HEK293 (cell line): ENCODE measurements around the gene SRPX.
A peak's percentile ranks its signal among the peaks of the same experiment; 100 is the strongest.

Experiments
- CTCF ChIA-PET: fragments of 350-600 bp; formaldehyde crosslinking; extraction: SDS; loops from one replicate; lab custom pipeline; 2021; ENCODE audit warnings: antibody characterized with exemption; lab: Yijun Ruan, JAX
- POLR2A ChIA-PET: fragments of 300-600 bp; formaldehyde crosslinking; extraction: SDS; loops from one replicate; lab custom pipeline; 2020; ENCODE audit warnings: antibody characterized with exemption, inconsistent platforms; lab: Yijun Ruan, JAX
- H3K27ac ChIP-seq: fragments of 200-500 bp; sonication (Bioruptor generic); 2 replicates; pipeline ENCODE4 v1.5.1; 2014; ENCODE audit warnings: low read depth, low read length, control low read depth, inconsistent platforms; ENCODE audit errors: extremely low read depth
- H3K36me3 ChIP-seq, 2 experiments: fragments of 200-500 bp in 1 of 2; sonication (Bioruptor generic) in 1 of 2; 1 replicate in 1 of 2; 2 replicates in 1 of 2; pipeline ENCODE4 v1.5.1; 2014 to 2017; ENCODE audit warnings: inconsistent platforms in 2 of 2, low read length in 2 of 2; ENCODE audit not compliant: control insufficient read depth in 2 of 2, insufficient read depth in 1 of 2
- H3K4me1 ChIP-seq: fragments of 200-500 bp; sonication (Bioruptor generic); 2 replicates; pipeline ENCODE4 v1.5.1; 2014; ENCODE audit warnings: mild to moderate bottlenecking, low read length, inconsistent platforms; ENCODE audit not compliant: control insufficient read depth, insufficient read depth
- H3K4me3 ChIP-seq: 2 replicates; pipeline ENCODE4 v1.5.1; 2011; ENCODE audit warnings: low read depth, mild to moderate bottlenecking, control low read depth, low read length, moderate library complexity
- H3K9me3 ChIP-seq: fragments of 200-500 bp; sonication (Bioruptor generic); 2 replicates; pipeline ENCODE4 v1.5.1; 2014; ENCODE audit warnings: low read depth, low read length, inconsistent platforms; ENCODE audit not compliant: control insufficient read depth, insufficient read depth
- EGR2 ChIP-seq: fragments of 450-650 bp; formaldehyde crosslinking; IDR thresholded peaks from 2 replicates; pipeline ENCODE4 v1.5.1; 2016; ENCODE audit warnings: low read depth, missing biosample characterization, missing genetic modification characterization
- GFI1B ChIP-seq: fragments of 450-650 bp; formaldehyde crosslinking; IDR thresholded peaks from 2 replicates; pipeline ENCODE4 v1.5.1; 2016; ENCODE audit warnings: missing biosample characterization, missing genetic modification characterization
- GLIS2 ChIP-seq: fragments of 450-650 bp; formaldehyde crosslinking; IDR thresholded peaks from 2 replicates; pipeline ENCODE4 v1.5.1; 2016; ENCODE audit warnings: missing biosample characterization, missing genetic modification characterization
- HOXC10 ChIP-seq: sonication (generic); formaldehyde crosslinking; IDR thresholded peaks from 2 replicates; pipeline ENCODE4 v1.8.1; 2023; ENCODE audit warnings: mild to moderate bottlenecking, missing genetic modification reagents
- KLF17 ChIP-seq: fragments of 450-650 bp; formaldehyde crosslinking; IDR thresholded peaks from 2 replicates; pipeline ENCODE4 v1.5.1; 2016; ENCODE audit warnings: missing biosample characterization, missing genetic modification characterization
- SP2 ChIP-seq: fragments of 450-650 bp; formaldehyde crosslinking; IDR thresholded peaks from 2 replicates; pipeline ENCODE4 v1.5.1; 2016; ENCODE audit warnings: missing biosample characterization, missing genetic modification characterization
- TSHZ1 ChIP-seq: fragments of 450-650 bp; formaldehyde crosslinking; IDR thresholded peaks from 2 replicates; pipeline ENCODE4 v1.5.1; 2016; ENCODE audit warnings: missing biosample characterization, missing genetic modification characterization, borderline replicate concordance
- ZBTB1 ChIP-seq: fragments of 450-650 bp; formaldehyde crosslinking; IDR thresholded peaks from 2 replicates; pipeline ENCODE4 v1.5.1; 2016; ENCODE audit warnings: missing biosample characterization, missing genetic modification characterization
- ZBTB49 ChIP-seq: fragments of 450-650 bp; formaldehyde crosslinking; IDR thresholded peaks from 2 replicates; pipeline ENCODE4 v1.5.1; 2016; ENCODE audit warnings: missing biosample characterization, missing genetic modification characterization, low read depth
- ZNF10 ChIP-seq: fragments of 450-650 bp; formaldehyde crosslinking; IDR thresholded peaks from 2 replicates; pipeline ENCODE4 v1.5.1; 2017; ENCODE audit warnings: missing biosample characterization, missing genetic modification characterization
- ZNF19 ChIP-seq: fragments of 450-650 bp; formaldehyde crosslinking; IDR thresholded peaks from 2 replicates; pipeline ENCODE4; 2016; ENCODE audit warnings: missing biosample characterization, missing genetic modification characterization, low read depth
- ZNF214 ChIP-seq: fragments of 450-650 bp; formaldehyde crosslinking; IDR thresholded peaks from 2 replicates; pipeline ENCODE4 v1.5.1; 2017; ENCODE audit warnings: missing biosample characterization, mild to moderate bottlenecking, missing genetic modification characterization, borderline replicate concordance
- ZNF324 ChIP-seq: fragments of 450-650 bp; formaldehyde crosslinking; IDR thresholded peaks from 2 replicates; pipeline ENCODE4 v1.5.1; 2016; ENCODE audit warnings: missing biosample characterization, missing genetic modification characterization
- ZNF354C ChIP-seq: fragments of 450-650 bp; formaldehyde crosslinking; IDR thresholded peaks from 2 replicates; pipeline ENCODE4 v1.5.1; 2016; ENCODE audit warnings: missing biosample characterization, missing genetic modification characterization, low read depth, borderline replicate concordance
- ZNF391 ChIP-seq: fragments of 450-650 bp; formaldehyde crosslinking; IDR thresholded peaks from 2 replicates; pipeline ENCODE4 v1.5.1; 2016; ENCODE audit warnings: low read depth, missing biosample characterization, missing genetic modification characterization, borderline replicate concordance
- ZNF416 ChIP-seq: fragments of 450-650 bp; formaldehyde crosslinking; IDR thresholded peaks from 2 replicates; pipeline ENCODE4 v1.5.1; 2016; ENCODE audit warnings: missing biosample characterization, missing genetic modification characterization
- ZNF654 ChIP-seq: fragments of 450-650 bp; formaldehyde crosslinking; IDR thresholded peaks from 2 replicates; pipeline ENCODE4 v1.5.1; 2016; ENCODE audit warnings: low read depth, missing biosample characterization, missing genetic modification characterization
- ZNF792 ChIP-seq: fragments of 450-650 bp; formaldehyde crosslinking; IDR thresholded peaks from 2 replicates; pipeline ENCODE4 v1.5.1; 2016; ENCODE audit warnings: missing biosample characterization, missing genetic modification characterization
- TF ChIP-seq, protein P1 (sequence below): fragments of 450-650 bp; formaldehyde crosslinking; IDR thresholded peaks from 2 replicates; pipeline ENCODE4 v1.5.1; 2016; ENCODE audit warnings: missing biosample characterization, missing genetic modification characterization
- TF ChIP-seq, protein P2 (sequence below): fragments of 450-650 bp; formaldehyde crosslinking; IDR thresholded peaks from 2 replicates; pipeline ENCODE4 v1.5.1; 2016; ENCODE audit warnings: missing biosample characterization, missing genetic modification characterization

Gene SRPX

DNA sequence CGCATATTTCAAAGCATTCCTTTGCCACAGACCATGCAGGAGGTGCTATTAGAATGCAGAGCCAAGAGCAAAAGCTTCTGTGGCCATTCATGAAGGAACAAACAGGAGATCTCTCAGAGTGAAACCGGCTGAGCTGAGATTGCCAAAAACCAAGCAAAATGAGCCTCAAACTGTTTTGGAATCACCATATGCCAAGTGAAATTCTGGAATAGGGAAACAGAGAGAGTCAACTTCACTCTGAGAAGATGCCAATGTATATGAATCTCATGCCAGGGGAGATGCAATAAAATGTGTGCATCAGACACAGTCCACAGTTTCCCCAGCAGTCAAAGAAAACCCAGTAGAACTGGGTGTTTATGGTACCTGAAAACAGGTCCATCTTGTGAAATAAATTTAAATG lies 42.3 kb downstream of the SRPX start (continued):
- no peak for TF ChIP-seq KLF17
- no peak for TF ChIP-seq SP2 (tag by site-specific recombination)
- no peak for TF ChIP-seq ZNF214 (tag by site-specific recombination)
- TF ChIP-seq ZNF792 (tag by site-specific recombination), result no peak
- TF ChIP-seq, protein P1, sequence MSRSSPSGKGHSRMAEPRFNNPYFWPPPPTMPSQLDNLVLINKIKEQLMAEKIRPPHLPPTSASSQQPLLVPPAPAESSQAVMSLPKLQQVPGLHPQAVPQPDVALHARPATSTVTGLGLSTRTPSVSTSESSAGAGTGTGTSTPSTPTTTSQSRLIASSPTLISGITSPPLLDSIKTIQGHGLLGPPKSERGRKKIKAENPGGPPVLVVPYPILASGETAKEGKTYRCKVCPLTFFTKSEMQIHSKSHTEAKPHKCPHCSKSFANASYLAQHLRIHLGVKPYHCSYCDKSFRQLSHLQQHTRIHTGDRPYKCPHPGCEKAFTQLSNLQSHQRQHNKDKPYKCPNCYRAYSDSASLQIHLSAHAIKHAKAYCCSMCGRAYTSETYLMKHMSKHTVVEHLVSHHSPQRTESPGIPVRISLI (tag by site-specific recombination), result no peak
- TF ChIP-seq ZBTB1 (tag by site-specific recombination), result no peak
- TF ChIP-seq EGR2 (tag by site-specific recombination), result no peak
- TF ChIP-seq ZNF19, result no peak
- TF ChIP-seq ZBTB49 (tag by site-specific recombination), result no peak
- TF ChIP-seq TSHZ1 (tag by site-specific recombination), result no peak
- no peak for TF ChIP-seq HOXC10 (CRISPR knock-in tag)
- no peak for TF ChIP-seq GLIS2 (tag by site-specific recombination)
- no peak for TF ChIP-seq ZNF391 (tag by site-specific recombination)
- TF ChIP-seq ZNF324 (tag by site-specific recombination), result no peak
- TF ChIP-seq ZNF354C, result no peak
- no peak for TF ChIP-seq ZNF416 (tag by site-specific recombination)

GRCh38 chrX:38175139-38175538 lies 45.5 kb downstream of the SRPX start:
- Histone ChIP-seq H3K36me3 (no peaks in the 10 kb centered on the region), H3K4me1 (no peaks in the 10 kb centered on the region), H3K4me3 (no peak overlapping the region), H3K9me3 (no peaks in the 10 kb centered on the region), H3K27ac (no peak overlapping the region)
- TF ChIP-seq GFI1B (tag by site-specific recombination) (no peak), ZNF10 (tag by site-specific recombination) (peak; percentile 57; the same call in 1 of the 2 replicates), ZNF654 (peak; percentile 91)
- TF ChIP-seq, protein P2, sequence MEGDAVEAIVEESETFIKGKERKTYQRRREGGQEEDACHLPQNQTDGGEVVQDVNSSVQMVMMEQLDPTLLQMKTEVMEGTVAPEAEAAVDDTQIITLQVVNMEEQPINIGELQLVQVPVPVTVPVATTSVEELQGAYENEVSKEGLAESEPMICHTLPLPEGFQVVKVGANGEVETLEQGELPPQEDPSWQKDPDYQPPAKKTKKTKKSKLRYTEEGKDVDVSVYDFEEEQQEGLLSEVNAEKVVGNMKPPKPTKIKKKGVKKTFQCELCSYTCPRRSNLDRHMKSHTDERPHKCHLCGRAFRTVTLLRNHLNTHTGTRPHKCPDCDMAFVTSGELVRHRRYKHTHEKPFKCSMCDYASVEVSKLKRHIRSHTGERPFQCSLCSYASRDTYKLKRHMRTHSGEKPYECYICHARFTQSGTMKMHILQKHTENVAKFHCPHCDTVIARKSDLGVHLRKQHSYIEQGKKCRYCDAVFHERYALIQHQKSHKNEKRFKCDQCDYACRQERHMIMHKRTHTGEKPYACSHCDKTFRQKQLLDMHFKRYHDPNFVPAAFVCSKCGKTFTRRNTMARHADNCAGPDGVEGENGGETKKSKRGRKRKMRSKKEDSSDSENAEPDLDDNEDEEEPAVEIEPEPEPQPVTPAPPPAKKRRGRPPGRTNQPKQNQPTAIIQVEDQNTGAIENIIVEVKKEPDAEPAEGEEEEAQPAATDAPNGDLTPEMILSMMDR, result peak; percentile 90
- ChIA-PET POLR2A (no interaction called here), CTCF (interaction anchor here (0.6 to 3.5 kb wide), 30 partner anchors 8 to 685 kb away, joined by 3 to 37 read pairs (median 3); a partner anchor contains a TSS)
